HepG2 (cell line): ENCODE results near the gene DNAAF9. TPM values are rescaled to one million over a fixed set of nuclear protein-coding genes. Genes with fewer than 3 reads are reported as not detected.

ENCODE experiments used
- ATAC-seq: fragments of 200-7000 bp; cut with Tn5 transposase; 3 replicates; pipeline ENCODE4 v1.9.1; 2020; ENCODE audit warnings: mild to moderate bottlenecking, moderate library complexity
- BruUV-seq: library from RNA; stranded (reverse); fragments of 400-500 nt; replicated peaks from 2 replicates; lab custom pipeline; 2021; lab: Mats Ljungman, UMichigan
- CTCF ChIA-PET: fragments of 300-600 bp; formaldehyde crosslinking; extraction: SDS; loops from one replicate; lab custom pipeline; 2021; ENCODE audit warnings: low total read pairs, inconsistent platforms, low intra/inter-chr PET ratio; lab: Yijun Ruan, JAX
- POLR2A ChIA-PET: fragments of 350-600 bp; sonication (Branson Sonifier 250); formaldehyde crosslinking; loops from one replicate; lab custom pipeline; 2020; ENCODE audit warnings: antibody characterized with exemption, inconsistent platforms; lab: Yijun Ruan, JAX
- DNase-seq: peaks from one replicate; pipeline ENCODE4 v3.0.0-alpha.2; 2015; ENCODE audit warnings: low spot score
- FAIRE-seq: peaks from 3 replicates; lab custom pipeline; 2011; peaks lifted over from hg19 to GRCh38; lab: Jason Lieb, UNC
- H2AFZ ChIP-seq: one replicate; pipeline ENCODE4 v1.6.1; 2011; ENCODE audit warnings: low read length, inconsistent platforms
- H3K27ac ChIP-seq: fragments of 300-600 bp; 3 replicates; pipeline ENCODE4 v1.8.0; 2011; ENCODE audit warnings: mixed run types, mild to moderate bottlenecking, mixed read lengths, low read length, inconsistent platforms; ENCODE audit not compliant: insufficient read depth; ENCODE audit errors: extremely low read length
- H3K27me3 ChIP-seq, 2 experiments: fragments of 200-600 bp in 1 of 2; 2 replicates in 1 of 2; 3 replicates in 1 of 2; pipeline versions ENCODE4 v1.6.0 to v1.8.0; 2011; ENCODE audit warnings: low read length in 2 of 2, mild to moderate bottlenecking in 2 of 2, moderate library complexity in 2 of 2, inconsistent platforms in 1 of 2; ENCODE audit not compliant: insufficient read depth in 2 of 2, control insufficient read depth in 1 of 2
- H3K36me3 ChIP-seq, 2 experiments: fragments of 200-600 bp in 1 of 2; replicated peaks in 1 of 2; 2 replicates in 1 of 2; 3 replicates in 1 of 2; pipeline versions ENCODE4 v1.5.1 to v1.8.0; 2011; ENCODE audit warnings: low read length in 2 of 2, inconsistent platforms in 1 of 2; ENCODE audit not compliant: insufficient read depth in 2 of 2, control insufficient read depth in 1 of 2
- H3K4me1 ChIP-seq: 2 replicates; pipeline ENCODE4 v1.5.1; 2012; ENCODE audit warnings: low read length, inconsistent platforms; ENCODE audit not compliant: insufficient read depth
- H3K4me2 ChIP-seq: 2 replicates; pipeline ENCODE4 v1.6.0; 2011; ENCODE audit warnings: low read depth, low read length, inconsistent platforms
- H3K4me3 ChIP-seq, 3 experiments: fragments of 200-600 bp in 1 of 3; sonication (generic), shearing (Covaris generic) in 1 of 3; replicated peaks in 1 of 3; 2 replicates each; pipeline ENCODE4 v1.5.1; 2011 to 2016; ENCODE audit warnings: low read length in 3 of 3, inconsistent platforms in 2 of 3, low read depth in 2 of 3, mild to moderate bottlenecking in 2 of 3, control low read depth in 1 of 3, mixed read lengths in 1 of 3; ENCODE audit not compliant: insufficient read depth in 1 of 3
- H3K79me2 ChIP-seq: one replicate; pipeline ENCODE4 v1.6.1; 2011; ENCODE audit warnings: low read length, inconsistent platforms; ENCODE audit not compliant: insufficient read depth
- H3K9ac ChIP-seq: 2 replicates; pipeline ENCODE4 v1.6.0; 2011; ENCODE audit warnings: mild to moderate bottlenecking, low read depth, low read length, inconsistent platforms; ENCODE audit not compliant: insufficient read depth
- H3K9me3 ChIP-seq: 2 replicates; pipeline ENCODE4 v1.5.1; 2012; ENCODE audit warnings: mild to moderate bottlenecking, low read length
- H4K20me1 ChIP-seq: 2 replicates; pipeline ENCODE4 v1.6.0; 2011; ENCODE audit warnings: inconsistent platforms, mild to moderate bottlenecking, low read length, moderate library complexity; ENCODE audit not compliant: insufficient read depth
- ARID2 ChIP-seq: sonication (generic); formaldehyde crosslinking; IDR thresholded peaks from 2 replicates; pipeline ENCODE4 v1.8.1; 2022; ENCODE audit warnings: mild to moderate bottlenecking, missing genetic modification reagents, borderline replicate concordance
- RBM22 ChIP-seq: fragments of 200-400 bp; formaldehyde crosslinking; optimal IDR thresholded peaks from 2 replicates; pipeline ENCODE3; 2017; ENCODE audit warnings: mild to moderate bottlenecking, low read length, moderate library complexity
- ZNF501 ChIP-seq: sonication (generic); formaldehyde crosslinking; IDR thresholded peaks from 2 replicates; pipeline ENCODE4 v1.5.1; 2020; ENCODE audit warnings: mild to moderate bottlenecking, moderate library complexity, missing genetic modification reagents
- ZNF562 ChIP-seq: sonication (generic); formaldehyde crosslinking; IDR thresholded peaks from 2 replicates; pipeline ENCODE4 v1.8.0; 2022; ENCODE audit warnings: missing genetic modification reagents, borderline replicate concordance
- ZNF589 ChIP-seq: sonication (generic); formaldehyde crosslinking; conservative IDR thresholded peaks from 2 replicates; pipeline ENCODE4 v1.8.0; 2022; ENCODE audit warnings: mild to moderate bottlenecking, moderate library complexity, missing genetic modification reagents
- ZNF644 ChIP-seq: IDR thresholded peaks from 2 replicates; pipeline ENCODE4 v1.6.1; 2016; ENCODE audit warnings: low read depth
- WGBS: methylation state at CpG from one replicate; pipeline ENCODE4 v1.1.6; 2017; ENCODE audit warnings: low lambda C conversion rate; 5-methylcytosine and 5-hydroxymethylcytosine counted together
- in situ Hi-C: cut with HindIII; loops from 2 replicates; pipeline ENCODE4 v1.10.0; 2017; ENCODE audit warnings: low pct_unique_long_range_greater_than_20kb; ENCODE audit not compliant: extremely low pct_ligation_motif_present
- intact Hi-C: fragments of 100-400 bp; cut with micrococcal nuclease; formaldehyde crosslinking; loops from one replicate; pipeline ENCODE4 v1.10.0; 2022; ENCODE audit not compliant: unreplicated experiment
- polyA plus RNA-seq, 8 experiments: library from polyadenylated mRNA; depleted of rRNA in 3 of 8; stranded (reverse) in 7 of 8; unstranded in 1 of 8; fragments of >200 nt; fragmentation: Illumina TruSeq in 4 of 8; extraction: Trizol in 4 of 8; gene quantifications; 2 replicates each; pipeline versions ENCODE4 v1.2.1 to v1.2.3, GENCODE V29; 2011 to 2016; ENCODE audit warnings: low read depth in 4 of 8, missing spikeins in 1 of 8, mixed read lengths in 1 of 8; ENCODE audit not compliant: insufficient read depth in 1 of 8
- total RNA-seq, 5 experiments: library from RNA; depleted of rRNA; stranded (reverse); fragments of >200 nt; fragmentation: Illumina TruSeq; extraction: Trizol; gene quantifications; 2 replicates each; pipeline ENCODE4 v1.2.3, GENCODE V29; 2016; ENCODE audit warnings: low read depth in 1 of 5
- TF ChIP-seq, protein P1 (sequence below): sonication (generic); formaldehyde crosslinking; conservative IDR thresholded peaks from 2 replicates; pipeline ENCODE4 v1.4.0; 2020; ENCODE audit warnings: missing genetic modification reagents
- TF ChIP-seq, protein P2 (sequence below): IDR thresholded peaks from 2 replicates; pipeline ENCODE4 v1.6.1; 2016; ENCODE audit warnings: low read depth, missing genetic modification reagents, missing compliant biosample characterization

Gene DNAAF9
- total and polyA plus RNA-seq, 2 of the 13 experiments (the other 11 are each of a cell fraction or from before 2014, with no cell fraction given) = 10.5 to 14.9 TPM

DNA sequence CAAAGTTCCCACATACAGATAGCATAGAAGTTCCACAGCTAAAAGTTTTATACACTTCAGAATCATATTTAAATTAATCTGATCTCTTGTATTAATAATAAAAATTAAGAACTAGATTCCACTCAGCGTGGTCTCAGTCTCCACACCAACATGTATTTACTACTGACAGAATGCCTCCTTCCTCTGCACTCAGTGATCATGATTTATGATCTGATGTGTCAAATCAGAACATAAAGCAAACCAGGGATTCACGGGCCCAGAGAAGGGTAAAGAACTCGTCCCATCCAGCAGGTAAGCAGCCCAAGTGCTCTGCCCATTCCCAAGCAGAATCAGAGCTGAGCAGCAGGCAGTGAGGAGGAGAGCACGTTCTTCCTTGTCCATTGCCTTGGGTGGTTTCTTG lies 49.2 kb upstream of the DNAAF9 start (continued):
- TF ChIP-seq, protein P1, sequence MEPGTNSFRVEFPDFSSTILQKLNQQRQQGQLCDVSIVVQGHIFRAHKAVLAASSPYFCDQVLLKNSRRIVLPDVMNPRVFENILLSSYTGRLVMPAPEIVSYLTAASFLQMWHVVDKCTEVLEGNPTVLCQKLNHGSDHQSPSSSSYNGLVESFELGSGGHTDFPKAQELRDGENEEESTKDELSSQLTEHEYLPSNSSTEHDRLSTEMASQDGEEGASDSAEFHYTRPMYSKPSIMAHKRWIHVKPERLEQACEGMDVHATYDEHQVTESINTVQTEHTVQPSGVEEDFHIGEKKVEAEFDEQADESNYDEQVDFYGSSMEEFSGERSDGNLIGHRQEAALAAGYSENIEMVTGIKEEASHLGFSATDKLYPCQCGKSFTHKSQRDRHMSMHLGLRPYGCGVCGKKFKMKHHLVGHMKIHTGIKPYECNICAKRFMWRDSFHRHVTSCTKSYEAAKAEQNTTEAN = no peak
- TF ChIP-seq, protein P2, sequence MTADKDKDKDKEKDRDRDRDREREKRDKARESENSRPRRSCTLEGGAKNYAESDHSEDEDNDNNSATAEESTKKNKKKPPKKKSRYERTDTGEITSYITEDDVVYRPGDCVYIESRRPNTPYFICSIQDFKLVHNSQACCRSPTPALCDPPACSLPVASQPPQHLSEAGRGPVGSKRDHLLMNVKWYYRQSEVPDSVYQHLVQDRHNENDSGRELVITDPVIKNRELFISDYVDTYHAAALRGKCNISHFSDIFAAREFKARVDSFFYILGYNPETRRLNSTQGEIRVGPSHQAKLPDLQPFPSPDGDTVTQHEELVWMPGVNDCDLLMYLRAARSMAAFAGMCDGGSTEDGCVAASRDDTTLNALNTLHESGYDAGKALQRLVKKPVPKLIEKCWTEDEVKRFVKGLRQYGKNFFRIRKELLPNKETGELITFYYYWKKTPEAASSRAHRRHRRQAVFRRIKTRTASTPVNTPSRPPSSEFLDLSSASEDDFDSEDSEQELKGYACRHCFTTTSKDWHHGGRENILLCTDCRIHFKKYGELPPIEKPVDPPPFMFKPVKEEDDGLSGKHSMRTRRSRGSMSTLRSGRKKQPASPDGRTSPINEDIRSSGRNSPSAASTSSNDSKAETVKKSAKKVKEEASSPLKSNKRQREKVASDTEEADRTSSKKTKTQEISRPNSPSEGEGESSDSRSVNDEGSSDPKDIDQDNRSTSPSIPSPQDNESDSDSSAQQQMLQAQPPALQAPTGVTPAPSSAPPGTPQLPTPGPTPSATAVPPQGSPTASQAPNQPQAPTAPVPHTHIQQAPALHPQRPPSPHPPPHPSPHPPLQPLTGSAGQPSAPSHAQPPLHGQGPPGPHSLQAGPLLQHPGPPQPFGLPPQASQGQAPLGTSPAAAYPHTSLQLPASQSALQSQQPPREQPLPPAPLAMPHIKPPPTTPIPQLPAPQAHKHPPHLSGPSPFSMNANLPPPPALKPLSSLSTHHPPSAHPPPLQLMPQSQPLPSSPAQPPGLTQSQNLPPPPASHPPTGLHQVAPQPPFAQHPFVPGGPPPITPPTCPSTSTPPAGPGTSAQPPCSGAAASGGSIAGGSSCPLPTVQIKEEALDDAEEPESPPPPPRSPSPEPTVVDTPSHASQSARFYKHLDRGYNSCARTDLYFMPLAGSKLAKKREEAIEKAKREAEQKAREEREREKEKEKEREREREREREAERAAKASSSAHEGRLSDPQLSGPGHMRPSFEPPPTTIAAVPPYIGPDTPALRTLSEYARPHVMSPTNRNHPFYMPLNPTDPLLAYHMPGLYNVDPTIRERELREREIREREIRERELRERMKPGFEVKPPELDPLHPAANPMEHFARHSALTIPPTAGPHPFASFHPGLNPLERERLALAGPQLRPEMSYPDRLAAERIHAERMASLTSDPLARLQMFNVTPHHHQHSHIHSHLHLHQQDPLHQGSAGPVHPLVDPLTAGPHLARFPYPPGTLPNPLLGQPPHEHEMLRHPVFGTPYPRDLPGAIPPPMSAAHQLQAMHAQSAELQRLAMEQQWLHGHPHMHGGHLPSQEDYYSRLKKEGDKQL (CRISPR knock-in tag) = no peak

DNA sequence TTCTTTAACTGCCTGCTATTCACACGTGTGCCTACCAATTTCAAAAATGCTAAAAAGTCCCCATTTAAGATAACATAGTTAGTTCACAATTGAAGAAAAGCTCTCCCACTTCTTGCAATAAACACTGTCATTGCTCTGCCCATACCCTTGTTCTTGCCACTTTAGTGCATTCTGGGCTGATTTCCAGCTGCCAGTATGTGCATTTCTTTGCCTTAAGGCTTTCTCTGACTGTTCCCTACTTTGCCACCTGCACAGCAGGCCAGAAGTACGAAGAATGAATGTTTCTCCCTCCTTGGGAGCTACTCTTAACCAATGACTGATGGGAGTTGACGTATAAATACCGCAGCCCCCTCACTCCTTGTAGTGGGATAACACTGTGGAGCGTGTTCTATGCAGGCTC lies 47.4 kb upstream of the DNAAF9 start:
- CTCF ChIA-PET = no interaction called here
- Histone ChIP-seq H3K27me3 (peaks cover 0 to 40% of the 10 kb centered on the region in 2 experiments; a peak in 1 of 5 replicates), H3K4me1 (peaks cover 9% of the 10 kb centered on the region), H3K4me2 (no peak overlapping the region), H3K79me2 (no peaks in the 10 kb centered on the region), H3K4me3 (no peak overlapping the region), H3K9me3 (no peaks in the 10 kb centered on the region), H4K20me1 (no peaks in the 10 kb centered on the region), H3K27ac (no peak overlapping the region), H3K36me3 (no peaks in the 10 kb centered on the region), H2AFZ (no peak overlapping the region), H3K9ac (no peak overlapping the region)
- in situ Hi-C loops (no loop called here), intact Hi-C loops (no loop called here)
- no peak for FAIRE-seq
- DNase-seq = no peak
- WGBS = 25% methylated on average over 5 of the region's 5 CpGs
- no TSS peak for BruUV-seq
- POLR2A ChIA-PET = interaction anchor here (1.7 kb wide), 1 partner anchor 16 kb away, joined by 7 read pairs; the partner anchor contains the start of gene ATRN
- ATAC-seq = no peak
- TF ChIP-seq ARID2 (no peak), ZNF644 (CRISPR knock-in tag) (no peak), ZNF501 (no peak), ZNF589 (no peak), RBM22 (no peak), ZNF562 (CRISPR knock-in tag) (no peak)
- TF ChIP-seq, protein P2 (CRISPR knock-in tag) = no peak
